ENCODE results near the gene ANTXR1.

ANTXR1 gene

DNA sequence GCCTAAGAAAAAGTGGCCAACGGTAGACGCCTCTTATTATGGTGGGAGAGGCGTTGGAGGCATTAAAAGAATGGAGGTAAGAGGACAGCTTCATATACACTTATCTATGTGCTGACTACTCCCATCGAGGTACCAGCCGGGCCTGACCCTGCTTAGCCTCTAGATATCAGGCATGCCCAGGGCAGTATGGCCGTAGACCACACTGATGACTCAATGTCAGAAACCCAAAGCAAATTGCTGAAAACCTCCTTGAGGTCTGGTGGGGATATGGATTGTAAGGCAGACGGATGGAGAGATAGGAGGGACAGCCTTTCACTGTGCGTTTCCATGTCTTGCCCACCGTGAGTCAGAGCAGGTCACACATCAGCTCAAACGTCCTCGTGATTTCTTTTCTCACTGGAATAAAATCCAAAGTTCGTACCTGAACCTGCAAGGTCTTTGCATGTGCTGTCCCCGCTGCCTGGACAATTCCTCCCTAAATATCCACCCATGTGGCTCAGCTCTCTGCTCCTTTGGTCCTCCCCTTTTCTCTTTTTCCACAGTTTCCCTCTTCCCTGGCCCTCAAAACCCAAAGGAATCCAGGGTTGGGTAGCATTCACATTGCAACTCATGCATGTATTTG is 168.9 kb downstream of the ANTXR1 start:
- DNase-seq (ENCODE audit: low spot score): no peak

DNA sequence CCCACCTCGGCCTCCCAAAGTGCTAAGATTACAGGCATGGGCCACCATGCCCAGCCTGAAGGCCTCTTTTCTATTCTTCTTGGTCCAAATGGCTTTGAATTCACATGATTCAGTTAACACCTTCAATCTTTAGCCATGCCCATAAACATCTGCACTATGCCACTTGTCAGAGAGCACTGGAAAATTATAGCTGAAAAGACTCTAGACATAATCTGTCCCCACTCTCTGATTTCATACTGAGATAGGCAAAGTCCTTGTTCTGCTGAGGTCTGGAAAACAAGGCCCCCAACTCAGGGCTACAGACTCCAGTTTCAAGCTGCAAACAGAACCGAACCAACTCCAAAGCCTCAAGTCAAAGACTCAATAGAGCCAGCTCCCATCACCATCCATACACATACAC is 170.7 kb downstream of the ANTXR1 start:
- DNase-seq (ENCODE audit: low spot score): no peak

DNA sequence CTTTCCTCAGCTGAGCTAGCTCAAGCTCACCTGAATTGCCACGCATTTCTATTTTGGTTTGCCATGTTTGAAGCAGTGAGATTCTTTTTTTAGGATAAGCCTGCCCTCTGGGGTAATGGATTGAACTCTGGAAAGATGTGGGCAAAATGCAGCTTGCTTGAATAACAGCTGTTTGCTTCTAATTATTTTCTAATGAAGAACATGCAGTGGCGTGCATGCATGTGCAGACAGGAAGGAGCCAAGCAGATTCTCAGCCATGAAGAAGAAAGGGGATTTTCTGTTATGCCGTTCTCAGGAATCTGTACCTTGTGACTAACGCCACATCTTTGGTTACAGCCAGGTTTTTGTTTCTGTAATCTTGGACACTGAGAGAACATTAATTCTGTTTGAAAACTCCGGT is 171.2 kb downstream of the ANTXR1 start:
- no peak for DNase-seq (ENCODE audit: low spot score)

DNA sequence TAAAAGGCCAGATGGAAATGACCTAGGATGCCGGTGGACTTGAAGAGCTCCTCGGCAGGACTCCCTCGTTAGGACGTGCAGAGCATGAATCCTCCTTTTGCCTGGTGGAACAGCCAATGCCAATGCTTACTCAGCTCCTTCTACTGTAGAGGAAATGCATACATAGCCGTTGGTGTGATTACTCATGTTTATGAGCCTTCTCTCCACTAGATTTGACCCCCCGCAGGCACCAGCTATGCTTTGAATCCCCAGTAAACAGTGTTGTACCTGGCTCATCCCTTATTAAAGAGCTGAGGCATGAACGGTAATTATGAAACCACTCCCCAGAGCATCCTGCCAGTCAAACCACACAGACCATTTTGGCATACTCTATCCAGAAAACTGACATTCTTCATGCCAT is 172.8 kb downstream of the ANTXR1 start:
- DNase-seq (ENCODE audit: low spot score): peak; percentile 63

DNA sequence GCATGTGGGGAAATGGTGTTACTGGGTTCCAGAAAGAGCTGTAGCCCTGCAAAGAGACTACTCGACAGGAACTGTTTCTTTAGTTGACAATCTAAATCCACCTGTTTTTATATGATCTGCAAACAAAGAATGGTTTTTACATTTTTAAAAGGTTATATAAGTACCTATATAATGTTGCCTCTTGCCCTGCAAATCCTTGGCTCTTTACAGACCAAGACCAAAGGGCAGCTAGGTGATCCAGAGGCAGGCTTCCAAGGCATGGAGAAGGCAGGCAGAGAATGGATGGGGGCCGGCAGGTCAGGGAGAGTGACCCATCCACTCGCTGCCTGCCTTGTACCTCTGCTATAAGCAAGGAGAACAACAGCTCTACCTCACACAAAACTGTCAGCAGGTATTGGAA is 173.6 kb downstream of the ANTXR1 start:
- no peak for DNase-seq (ENCODE audit: low spot score)

DNA sequence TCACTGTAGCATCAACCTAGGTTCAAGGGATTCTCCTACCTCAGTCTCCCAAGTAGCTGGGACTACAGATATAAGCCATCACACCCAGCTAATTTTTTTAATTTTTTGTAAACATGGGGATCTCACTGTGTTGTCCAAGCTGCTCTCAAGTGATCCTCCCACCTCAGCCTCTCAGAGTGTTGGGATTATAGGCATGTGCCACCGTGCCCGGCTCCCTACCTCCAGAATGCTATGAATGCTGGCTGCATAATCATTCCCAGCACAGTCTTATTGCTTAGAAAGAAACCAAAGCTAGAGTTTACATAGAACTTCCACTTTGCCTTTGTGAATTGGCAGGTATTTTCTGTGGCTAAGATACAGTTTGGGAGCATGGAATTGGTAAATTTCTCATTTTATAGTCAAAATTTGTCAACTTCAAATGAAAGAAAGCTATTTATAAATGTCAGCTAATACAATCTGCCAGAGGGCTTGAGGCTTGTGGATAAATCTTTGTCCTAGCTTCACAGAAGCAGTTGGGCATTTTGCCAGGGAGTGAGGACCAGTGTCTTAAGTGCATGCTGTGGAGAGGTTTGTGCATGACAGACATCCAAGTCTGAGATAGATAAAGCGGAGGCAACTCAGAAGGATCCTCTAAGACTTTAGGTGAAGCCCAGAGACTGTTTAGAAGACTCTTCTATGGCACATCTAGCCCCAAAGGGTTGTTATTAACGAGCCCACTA is 175.4 kb downstream of the ANTXR1 start:
- DNase-seq (ENCODE audit: low spot score): no peak

DNA sequence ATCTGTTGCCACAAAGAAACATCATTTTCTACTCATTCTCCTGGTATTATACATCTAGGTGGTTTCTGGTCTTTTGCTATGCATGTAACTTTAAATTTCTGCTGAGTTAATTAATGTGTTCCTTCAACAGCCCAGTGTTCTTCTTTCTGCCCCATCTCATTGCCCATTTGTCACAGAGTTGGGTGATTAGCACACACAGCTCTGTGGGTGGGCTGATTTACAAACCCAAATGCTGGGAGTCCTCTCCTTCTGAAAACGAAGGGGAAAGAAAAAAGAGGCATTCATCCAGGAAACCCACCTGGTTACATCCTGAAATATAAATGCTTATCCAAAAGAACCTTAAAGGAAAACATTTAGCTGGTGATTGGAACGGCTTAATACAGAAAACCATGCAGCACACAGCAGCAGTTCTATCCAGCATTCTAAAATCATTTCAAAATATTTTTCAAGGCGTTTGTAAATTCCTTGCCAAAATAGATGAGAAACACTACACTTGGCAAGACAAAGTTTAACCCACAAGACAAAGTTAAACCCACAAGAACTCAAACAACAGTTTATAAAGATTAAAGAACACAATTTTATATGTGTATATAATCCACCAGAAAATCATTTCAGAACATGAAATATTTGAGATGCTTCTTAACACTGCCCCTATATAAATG is 177.9 kb downstream of the ANTXR1 start:
- no peak for DNase-seq (ENCODE audit: low spot score)

DNA sequence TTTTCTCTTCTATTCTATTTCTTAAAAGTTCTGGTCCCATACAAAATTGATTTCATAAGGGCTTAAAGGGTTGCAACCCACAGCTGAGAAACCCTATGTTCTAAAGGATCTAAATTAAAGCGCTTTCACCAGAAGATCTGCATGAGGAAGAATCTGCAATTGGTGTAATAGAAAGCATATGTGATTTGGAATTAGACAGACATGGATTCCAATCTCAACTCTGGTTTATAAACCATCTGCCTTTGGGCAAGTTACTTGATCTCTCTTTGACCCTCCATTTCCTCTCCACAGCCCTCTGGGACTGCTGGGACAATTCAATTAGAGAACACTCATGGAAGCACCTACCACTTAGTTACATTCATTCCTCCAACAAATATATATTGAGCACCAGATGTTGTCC is 178.7 kb downstream of the ANTXR1 start:
- no peak for DNase-seq (ENCODE audit: low spot score)

DNA sequence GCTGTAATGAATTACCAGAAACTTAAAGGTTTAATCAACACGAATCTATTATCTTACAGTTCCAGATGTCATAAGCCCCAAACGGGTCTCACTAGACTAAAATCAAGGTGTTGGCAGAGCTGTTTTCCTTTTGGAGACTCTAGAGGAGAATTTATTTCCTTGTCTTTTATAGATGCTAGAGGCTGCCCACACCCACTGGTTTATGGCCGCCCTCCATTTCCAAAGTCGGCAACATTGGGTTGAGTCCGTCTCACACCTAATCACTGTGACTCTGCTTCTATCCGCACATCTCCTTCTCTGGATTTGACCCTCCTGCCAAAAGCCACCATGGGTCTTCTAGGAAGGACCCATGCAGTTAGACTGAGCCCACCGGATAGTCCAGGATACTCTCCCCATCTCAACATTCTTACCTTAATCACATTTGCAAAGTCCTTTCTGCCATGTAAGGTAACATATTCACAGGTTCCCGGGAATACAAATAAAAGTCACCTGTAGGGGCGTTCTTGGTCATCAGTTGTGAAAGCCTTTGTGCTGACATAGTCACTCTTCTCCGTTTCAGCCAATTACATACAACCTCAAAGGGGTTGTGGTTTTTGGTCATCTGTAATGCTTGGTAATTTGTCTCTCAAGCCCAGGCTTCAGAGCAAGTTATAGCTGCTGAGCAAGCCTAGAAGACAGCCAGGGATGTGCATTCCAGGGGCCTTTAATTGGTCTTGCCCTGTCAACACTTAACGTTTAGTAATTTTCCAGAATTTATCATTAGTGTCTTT is 179.4 kb downstream of the ANTXR1 start:
- no peak for DNase-seq (ENCODE audit: low spot score)

DNA sequence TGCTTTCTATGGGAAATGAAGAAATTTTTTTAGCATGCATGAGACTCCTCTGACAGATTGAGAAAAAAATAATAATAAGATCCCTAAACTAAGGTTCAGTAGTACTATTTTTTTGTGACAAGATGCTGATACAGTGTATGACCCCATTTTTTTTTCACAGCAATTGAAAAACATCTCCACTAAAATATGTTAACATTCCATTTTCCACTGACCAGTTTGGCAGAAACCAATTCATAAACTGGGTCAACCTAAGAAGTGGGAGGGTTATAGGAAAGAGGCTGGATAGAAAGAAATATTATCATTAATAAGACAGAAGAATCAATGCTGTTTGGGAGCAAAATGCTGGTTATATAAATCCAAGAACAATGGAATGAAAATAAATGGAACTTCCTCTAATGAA is 182.7 kb downstream of the ANTXR1 start:
- DNase-seq (ENCODE audit: low spot score): no peak

DNA sequence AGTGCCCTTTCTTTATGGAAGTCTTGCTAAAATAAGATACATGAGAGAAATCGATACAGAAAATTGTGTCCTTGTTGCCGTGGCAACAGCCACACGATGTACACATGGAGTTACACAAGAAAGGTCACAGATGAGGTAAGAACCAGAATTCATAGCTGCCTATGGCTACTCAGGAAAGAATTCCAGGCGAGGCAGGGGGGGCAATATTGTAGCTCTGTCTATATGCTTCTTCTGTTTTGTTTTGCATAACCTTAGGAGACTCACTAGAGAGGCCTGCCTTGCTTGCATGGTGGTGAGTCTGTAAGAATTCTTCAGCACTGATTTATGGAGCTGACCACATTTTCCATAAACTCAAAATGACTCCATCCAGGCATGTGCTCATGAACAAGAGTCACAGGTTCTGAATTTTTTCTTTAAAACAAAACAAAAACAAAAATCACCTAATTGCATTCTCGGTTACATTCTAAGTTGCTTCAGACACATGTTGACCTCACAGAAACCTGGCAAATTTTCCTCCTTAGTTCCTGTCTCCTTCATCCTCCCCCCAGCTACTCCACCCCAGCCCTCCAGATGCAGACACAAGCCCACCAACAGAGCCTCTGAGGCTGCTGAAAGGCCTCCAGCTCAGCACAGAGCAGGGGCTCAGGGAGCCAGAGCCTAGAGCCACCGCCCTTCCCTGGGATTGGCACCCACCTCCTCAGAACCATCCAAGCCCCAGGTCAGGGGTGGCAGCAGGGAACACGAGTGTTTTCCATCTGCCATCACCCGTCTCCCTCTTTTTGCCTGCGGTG is 183.5 kb downstream of the ANTXR1 start:
- DNase-seq (ENCODE audit: low spot score): no peak

DNA sequence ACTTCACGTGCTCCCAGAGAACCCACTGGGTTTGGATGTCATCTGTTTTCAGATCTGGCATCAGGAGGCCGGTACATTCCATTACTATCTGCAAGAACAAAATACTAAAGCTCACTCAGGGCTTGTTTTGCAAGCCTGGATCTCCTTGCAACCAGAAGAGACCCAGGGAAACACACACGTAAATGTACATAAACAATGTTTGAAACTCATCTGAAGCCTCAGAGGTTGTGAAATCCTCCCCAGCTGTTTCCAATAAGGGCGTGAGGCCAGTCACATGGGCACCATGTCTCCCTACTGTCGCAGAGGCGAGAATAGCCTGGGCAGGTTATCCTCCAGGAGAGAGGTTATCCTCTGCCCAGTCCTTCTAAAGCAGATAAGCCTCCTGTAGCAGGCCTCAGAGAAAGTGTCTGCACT is 187.1 kb downstream of the ANTXR1 start:
- DNase-seq (ENCODE audit: low spot score): no peak

DNA sequence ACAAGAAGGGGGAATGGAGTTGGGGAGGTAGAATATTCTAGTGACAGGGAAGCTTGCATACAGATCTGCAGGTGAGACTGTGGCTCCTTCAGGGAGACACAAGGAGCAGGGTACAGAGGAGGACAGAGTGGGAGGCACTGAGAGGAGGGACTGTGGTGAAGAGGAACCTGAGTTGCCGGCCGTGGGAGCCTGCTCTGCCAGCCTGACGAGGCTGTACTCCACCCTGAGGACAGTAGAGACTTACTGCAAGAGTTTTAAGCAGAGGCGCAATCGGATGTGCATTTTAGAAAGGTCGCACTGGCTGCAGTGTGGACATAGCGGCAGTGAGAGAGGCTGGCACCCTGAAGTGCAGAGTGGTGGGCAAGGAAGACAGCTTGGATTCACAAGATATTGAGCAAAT is 188.3 kb downstream of the ANTXR1 start:
- no peak for DNase-seq (ENCODE audit: low spot score)

DNA sequence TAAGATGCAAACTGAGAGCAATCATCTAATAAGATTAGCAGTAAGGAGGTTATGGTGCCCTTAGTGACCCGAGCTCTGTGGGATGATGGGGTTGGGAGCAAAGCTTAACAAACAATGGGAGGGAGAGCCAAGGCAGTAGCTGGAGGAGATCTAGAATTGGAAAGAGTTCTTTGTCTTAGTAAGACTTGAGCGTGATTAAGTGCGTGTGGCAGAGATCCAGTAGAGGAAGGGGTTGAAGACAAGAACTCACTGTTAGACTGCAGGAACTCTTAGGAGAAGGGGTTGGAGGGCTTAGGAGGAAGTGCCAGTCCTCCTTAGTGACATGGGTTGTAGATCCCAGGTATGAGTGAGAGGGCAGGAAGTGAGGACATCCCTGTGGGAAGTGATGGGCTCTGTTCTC is 189.3 kb downstream of the ANTXR1 start:
- DNase-seq (ENCODE audit: low spot score): no peak

DNA sequence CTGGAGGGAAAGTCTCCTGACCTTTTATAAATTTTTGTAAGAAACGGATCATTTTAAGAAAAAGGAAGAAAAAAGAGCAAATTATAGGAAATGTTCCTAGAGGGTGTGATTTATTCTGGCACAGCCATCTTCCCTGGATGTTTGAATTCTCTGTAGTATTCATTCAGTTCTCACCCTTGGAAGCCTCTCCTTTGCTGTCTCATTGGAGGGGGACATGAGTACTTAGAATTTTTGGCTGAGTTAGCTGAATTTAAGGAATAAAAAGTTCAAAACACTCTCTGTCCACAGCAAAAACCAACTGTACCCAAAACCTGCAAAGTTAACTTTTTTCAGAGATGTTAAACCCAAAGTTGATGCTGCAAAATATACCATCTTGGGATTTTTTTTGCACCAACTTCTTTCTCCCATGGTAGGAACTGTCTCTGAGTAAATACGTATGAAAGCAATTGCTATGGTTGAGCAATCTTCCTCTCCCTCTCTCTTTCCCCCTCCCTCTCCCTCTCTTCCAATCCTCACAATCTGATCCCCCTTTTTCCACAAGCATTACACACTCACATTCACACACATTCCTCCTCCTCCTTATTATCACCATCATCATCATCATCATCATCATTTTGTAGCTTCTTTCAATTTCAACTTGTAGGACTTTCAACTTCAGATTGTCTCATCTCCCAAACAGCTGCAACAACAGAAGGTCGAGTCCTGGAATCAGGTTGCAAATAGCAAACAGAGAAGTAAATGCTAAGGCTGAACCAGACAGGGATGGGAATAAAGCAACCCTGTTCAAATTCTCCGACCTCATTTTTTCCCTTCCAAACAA is 190.4 kb downstream of the ANTXR1 start:
- no peak for DNase-seq (ENCODE audit: low spot score)

DNA sequence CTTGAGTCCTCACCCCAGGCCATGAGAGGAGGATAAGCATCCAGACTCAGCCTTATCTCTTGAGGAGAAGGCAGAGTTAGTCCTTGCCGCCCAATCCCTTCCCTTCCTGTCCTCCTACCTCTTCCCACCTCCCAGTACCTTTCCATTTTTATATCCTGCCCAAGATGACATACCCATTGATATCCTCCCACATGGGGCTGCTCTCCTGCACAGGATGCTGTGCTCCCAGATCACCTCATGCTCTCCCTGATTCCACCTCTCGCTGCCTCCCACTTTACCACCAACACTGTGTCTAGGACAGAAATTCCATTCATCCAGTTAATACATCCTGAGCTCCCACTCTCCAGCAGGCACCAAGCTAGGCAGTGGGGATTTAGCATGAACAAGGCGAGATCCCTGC is 191.7 kb downstream of the ANTXR1 start:
- DNase-seq (ENCODE audit: low spot score): no peak

DNA sequence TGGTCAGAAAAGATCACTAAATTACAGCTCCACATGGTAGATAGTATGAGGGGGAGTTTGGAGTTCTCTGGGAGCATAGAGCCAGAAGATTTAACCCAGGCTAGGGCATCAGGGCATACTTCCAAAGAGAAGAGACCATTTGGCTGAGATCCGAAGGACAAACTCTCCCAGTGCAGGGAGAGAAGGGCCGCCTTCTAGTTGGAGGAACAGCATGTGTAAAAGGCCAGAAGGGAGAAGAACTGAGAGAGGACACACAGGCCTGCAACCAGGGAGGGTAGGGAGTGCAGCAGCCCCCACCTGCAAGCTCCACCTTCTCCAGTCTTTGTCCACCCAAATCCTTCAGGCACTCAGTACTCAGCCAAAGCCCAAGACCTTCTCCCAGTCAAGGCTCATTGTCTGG is 192.1 kb downstream of the ANTXR1 start:
- DNase-seq (ENCODE audit: low spot score): no peak

DNA sequence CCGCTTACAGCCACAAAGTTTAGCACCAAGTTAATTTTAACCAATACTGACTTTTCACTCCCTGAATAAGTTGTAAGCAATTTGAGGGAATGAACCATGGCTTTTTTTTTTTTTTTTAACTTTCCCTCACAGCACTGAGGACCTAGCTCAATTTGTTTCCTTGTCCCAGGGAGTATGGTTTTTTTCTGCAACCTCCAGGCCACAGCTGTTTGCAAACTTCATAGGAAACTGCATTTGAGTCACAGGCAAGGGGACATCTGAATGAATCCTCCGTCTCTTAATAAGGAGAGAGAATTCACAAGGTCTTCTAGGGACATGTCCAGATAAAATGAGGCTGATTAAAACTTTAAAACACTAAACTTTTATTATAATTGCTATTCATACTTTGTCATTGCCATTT is 192.5 kb downstream of the ANTXR1 start:
- no peak for DNase-seq (ENCODE audit: low spot score)

DNA sequence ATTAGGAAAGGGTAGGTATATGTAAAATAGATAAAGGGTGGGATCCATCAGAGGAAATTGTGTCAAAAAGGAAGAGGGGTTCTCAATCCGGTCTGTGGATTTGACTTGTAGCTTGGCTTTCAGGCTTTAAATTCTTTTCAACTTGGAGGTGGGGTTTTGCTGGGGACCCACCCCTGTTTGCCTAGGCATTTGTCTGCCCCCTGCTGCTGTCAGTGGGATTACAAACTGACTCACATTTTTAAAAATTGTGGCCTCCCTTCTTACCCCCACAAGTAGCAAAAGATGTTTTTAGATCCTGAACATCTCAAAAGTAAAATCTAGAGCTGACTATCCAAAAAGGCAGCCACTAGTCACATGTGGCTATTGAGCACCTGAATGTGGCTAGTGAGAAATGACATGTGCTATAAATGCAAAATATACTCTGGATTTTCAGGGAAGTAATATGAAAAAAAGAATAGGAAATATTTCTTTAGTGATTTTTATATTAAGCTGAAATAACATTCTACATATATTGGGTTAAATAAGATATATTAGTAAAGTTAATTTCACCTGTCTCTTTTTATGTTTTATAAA is 195.1 kb downstream of the ANTXR1 start:
- no peak for DNase-seq (ENCODE audit: low spot score)

DNA sequence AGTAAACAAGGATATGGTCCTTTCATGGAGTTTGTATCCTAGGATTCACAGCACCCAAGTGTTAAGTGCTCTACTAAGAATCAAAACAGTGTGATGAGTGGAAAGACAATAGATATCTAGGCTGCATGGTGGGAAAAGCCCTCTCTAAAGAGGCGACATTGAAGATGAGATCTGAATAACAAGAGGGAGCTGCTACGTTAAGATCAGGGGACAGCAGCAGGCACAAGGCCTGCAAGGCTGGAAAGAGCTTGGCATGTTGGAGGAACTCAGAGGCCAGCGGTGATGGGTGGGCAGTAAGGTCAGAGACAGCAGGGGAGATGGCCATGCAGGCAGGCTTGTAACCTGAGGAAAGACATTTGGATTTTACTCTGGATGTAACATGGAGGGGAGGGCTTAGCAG is 196.5 kb downstream of the ANTXR1 start:
- no peak for DNase-seq (ENCODE audit: low spot score)

DNA sequence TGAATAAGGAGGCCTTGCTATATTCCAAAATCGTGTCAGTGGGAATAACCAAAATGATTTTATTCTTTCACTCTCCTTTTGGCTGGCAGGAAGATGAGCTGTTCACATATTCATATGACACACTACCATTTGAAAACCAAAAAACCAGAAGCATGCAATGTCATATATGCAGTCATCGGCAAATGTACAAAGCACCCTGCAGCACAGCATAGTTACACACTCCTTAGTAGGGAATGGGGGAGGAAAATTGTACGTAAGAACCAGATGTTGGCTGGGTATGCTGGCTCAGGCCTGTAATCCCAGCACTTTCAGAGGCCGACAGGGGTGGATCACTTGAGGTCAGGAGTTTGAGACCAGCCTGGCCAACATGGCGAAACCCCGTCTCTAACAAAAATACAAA is 197.4 kb downstream of the ANTXR1 start:
- no peak for DNase-seq (ENCODE audit: low spot score)
